Hematopoietic multipotent progenitor cell treated with erythropoietin and hydrocortisone succinate and interleukin-3 and kit ligand, for 15 days (in vitro differentiated cells): Measurements from ENCODE around the gene TTC12.

Experiments used
- DNase-seq: peaks from one replicate; pipeline ENCODE4 v3.0.0-alpha.2; 2015; ENCODE audit warnings: low spot score

Gene TTC12

DNA sequence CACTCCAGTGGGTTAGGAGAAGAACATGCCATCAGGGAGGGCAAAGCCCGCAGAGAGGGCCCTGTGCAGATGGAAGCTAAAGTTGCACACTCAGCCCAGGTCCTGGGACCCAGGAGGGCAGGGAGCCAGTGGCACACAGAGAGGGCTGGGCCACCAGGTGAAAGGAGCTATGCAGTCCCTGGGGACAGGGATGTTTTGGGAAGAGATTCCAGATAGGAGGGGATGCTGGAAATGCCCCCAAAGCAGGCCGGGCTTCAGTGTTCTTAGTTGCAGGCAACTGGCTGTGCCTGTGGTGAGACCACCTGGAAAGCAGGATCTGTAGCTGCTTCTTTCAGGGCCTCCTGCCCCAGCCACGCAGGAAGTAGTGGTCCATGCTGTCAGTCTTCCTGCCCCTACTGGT is 92.8 kb downstream of the TTC12 start:
- no peak for DNase-seq

DNA sequence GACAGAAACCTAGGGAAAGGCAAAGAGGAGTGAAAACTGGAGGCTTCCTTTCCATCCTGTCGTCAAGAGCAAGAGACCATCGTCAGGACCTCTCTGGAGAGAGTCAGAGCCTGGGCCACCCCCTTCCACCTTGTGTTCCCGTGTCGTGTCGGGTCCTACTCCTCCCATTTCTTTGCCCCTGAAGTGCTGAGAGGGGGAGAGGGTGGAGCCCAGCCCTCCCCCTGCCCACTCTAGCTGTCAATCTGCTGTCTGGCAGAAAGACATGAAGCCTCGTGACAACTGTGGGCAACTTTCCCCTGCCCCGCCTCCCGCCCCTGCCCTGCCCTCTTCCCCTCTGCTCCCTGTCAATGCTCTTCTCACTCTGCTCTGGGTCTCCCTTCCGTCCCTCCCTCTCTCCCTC is 93.8 kb downstream of the TTC12 start:
- no peak for DNase-seq

DNA sequence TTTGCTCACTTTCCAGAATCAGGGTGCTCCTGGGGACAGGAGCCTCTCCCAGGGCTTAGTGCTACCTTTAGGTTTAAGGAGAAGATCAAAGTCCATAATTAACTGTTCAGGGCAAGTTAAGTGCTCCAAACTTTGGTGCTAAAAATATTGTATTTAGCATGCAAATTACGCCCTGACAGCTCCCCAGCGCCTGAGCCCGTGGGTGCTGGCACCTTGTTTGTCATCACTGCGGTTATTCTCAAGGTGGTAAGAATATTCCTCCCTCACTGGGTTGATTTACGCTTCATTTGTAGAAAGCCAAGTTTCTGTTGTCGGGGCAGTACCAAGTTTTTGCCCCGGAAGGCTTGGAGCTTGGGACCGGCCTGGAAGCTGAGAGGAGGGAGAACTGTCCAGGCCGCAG is 94.5 kb downstream of the TTC12 start:
- DNase-seq, result no peak

DNA sequence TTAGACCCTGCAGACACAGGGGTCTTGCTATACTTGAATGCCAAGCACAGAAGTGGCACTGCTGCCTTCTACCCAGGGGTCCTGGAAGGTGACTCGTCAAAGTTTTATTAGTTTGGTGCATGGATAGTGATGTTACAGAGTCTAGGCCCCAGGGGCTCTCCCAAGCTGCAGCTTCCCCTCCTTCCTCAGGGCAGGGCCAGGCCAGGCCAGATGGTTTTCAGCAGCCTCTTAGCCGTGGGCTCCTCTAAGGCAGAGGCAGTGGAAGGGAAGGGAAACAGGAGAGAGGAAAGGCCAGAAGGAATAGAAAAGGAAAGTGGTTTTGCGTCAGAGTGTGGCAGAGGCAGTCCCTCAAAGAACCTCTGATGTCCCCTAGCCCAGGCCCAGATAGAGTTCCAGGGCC is 95.1 kb downstream of the TTC12 start:
- no peak for DNase-seq

DNA sequence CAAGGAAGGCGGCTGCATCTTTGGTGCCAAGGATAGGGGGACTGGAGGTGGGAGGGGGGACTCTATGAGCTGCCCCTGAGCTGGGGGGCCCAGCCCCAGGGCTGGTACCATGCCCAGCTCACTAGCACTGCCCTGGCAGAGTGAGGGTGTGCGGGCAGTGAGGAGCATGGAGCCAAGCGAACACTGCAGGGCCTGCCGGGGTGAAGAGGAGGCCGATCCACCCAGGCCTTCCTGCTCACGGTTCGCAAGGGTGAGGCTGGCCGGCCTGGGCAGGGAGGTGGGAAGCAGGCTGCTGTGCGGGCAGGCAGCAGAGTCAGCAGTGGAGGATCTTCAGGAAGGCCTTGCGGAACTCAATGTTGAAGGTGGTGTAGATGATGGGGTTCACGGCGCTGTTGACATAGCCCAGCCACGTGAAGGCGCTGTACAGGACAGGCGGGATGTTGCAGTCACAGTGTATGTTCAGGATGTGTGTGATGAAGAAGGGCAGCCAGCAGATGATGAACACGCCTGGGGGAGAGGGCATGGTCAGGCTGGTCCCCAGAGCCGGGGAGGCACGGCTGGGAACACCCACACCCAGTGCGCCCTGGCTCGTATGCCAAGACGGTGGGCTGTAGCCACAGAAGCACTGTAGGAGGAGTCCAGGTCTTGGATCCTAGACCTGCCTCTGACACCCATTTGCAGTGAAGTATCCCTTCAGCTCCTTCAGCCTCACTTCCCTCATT is 96.2 kb downstream of the TTC12 start:
- DNase-seq, result no peak

DNA sequence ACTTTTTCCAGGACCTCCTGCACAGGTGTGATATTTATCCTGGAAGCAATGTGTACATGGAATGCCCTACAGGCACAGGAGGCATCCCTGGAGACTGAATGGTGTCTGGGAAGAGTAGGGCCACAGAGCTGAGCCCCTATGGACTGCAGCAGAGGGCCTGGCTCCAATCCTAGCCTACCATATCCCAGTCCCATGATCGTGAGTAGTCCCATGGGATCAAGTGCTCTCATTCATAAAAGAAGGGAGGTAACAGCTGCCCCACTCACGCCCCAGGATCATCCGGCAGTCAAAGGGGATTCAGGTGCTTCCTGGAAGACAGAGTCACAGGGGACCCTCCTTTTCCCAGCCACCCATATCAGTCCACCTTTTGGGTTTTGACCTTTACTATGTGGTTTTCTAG is 97.2 kb downstream of the TTC12 start:
- no peak for DNase-seq

DNA sequence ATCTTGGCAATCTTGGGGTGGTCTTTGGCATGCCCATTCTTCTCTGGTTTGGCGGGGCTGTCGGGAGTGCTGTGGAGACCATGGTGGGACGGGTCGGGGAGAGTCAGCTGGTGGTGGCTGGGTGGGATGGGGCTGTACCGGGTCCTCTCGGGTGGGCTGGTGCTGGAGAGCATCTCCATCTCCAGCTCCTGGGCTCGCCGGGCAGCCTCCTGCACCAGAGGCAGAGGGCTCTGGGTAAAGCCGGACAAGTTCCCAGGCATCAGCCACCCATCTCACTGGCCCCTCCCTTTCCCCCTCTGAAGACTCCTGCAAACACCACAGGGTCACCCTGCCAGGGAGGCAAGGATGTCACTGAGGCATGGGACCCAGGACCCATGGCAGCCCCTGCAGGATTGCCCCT is 98.3 kb downstream of the TTC12 start:
- no peak for DNase-seq

DNA sequence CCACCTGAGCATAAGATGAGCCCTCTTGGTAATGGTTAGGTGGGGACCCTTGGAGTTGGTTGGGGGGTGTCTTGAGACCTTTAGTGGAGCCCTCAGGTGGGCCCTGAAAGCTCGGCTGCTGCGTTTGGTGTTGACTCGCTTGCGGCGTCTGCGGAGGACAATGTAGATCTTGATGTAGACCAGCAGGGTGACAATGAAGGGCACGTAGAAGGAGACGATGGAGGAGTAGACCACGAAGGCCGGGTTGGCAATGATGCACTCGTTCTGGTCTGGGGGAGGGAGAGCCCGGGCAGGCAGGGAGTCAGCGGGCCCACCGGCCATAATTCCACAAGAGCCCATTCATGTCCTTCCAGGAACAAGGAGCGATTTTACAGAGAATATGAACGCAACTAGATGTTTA is 101.0 kb downstream of the TTC12 start:
- DNase-seq, result no peak
